ENCODE results near the gene PLEKHF1. TPM values are rescaled to one million over a fixed set of nuclear protein-coding genes. Genes with fewer than 3 reads are reported as not detected.

PLEKHF1 gene
- total and polyA plus RNA-seq, 2 of the 13 experiments (the other 11 are each of a cell fraction or from before 2014, with no cell fraction given): 2.9 to 3.8 TPM

GRCh38 chr19:29714953-29715700 is 49.9 kb downstream of the PLEKHF1 start, which contains the start of gene C19orf12 (continued):
- TF ChIP-seq GRHL1 (CRISPR knock-in tag; conservative IDR thresholded peaks at IDR 0.05): no peak
- no peak for TF ChIP-seq ZFAT (CRISPR knock-in tag; conservative IDR thresholded peaks at IDR 0.05)
- TF ChIP-seq ZBTB44 (CRISPR knock-in tag; IDR thresholded peaks at IDR 0.05): no peak
- TF ChIP-seq ARHGAP35 (CRISPR knock-in tag; IDR thresholded peaks at IDR 0.05; ENCODE audit: borderline replicate concordance): no peak
- TF ChIP-seq ZNF513 (CRISPR knock-in tag; conservative IDR thresholded peaks at IDR 0.05): no peak
- TF ChIP-seq SMARCE1 (IDR thresholded peaks at IDR 0.05; ENCODE audit: borderline replicate concordance): no peak
- no peak for TF ChIP-seq ZNF644 (CRISPR knock-in tag; IDR thresholded peaks at IDR 0.05; ENCODE audit: low read depth)
- TF ChIP-seq GPN1 (CRISPR knock-in tag; IDR thresholded peaks at IDR 0.05; ENCODE audit: borderline replicate concordance): no peak
- TF ChIP-seq ZNF782 (CRISPR knock-in tag; IDR thresholded peaks at IDR 0.05; ENCODE audit: borderline replicate concordance): peak; percentile 71; the same call in 1 of the 2 replicates
- TF ChIP-seq MTF1 (CRISPR knock-in tag; IDR thresholded peaks at IDR 0.05): no peak
- TF ChIP-seq ZC3H13 (CRISPR knock-in tag; IDR thresholded peaks at IDR 0.05): no peak
- TF ChIP-seq ERF (CRISPR knock-in tag; IDR thresholded peaks at IDR 0.05): 0 out of 2 replicates have a peak, but pooled peaks have one; percentile 20
- TF ChIP-seq TARDBP (CRISPR knock-in tag; IDR thresholded peaks at IDR 0.05): 0 out of 2 replicates have a peak, but pooled peaks have one; percentile 26
- TF ChIP-seq ELF3 (CRISPR knock-in tag; IDR thresholded peaks at IDR 0.05): peak; percentile 47; the same call in 1 of the 2 replicates
- TF ChIP-seq ZNF629 (CRISPR knock-in tag; conservative IDR thresholded peaks at IDR 0.05): 0 out of 2 replicates have a peak, but pooled peaks have one; percentile 2
- TF ChIP-seq SNAI1 (CRISPR knock-in tag; IDR thresholded peaks at IDR 0.05; ENCODE audit: borderline replicate concordance): no peak
- TF ChIP-seq ZNF468 (CRISPR knock-in tag; IDR thresholded peaks at IDR 0.05): no peak
- TF ChIP-seq ZNF256 (CRISPR knock-in tag; conservative IDR thresholded peaks at IDR 0.05): no peak
- TF ChIP-seq SMAD1 (CRISPR knock-in tag; IDR thresholded peaks at IDR 0.05; ENCODE audit: borderline replicate concordance, low read depth): no peak
- no peak for TF ChIP-seq SIX1 (CRISPR knock-in tag; IDR thresholded peaks at IDR 0.05; ENCODE audit: borderline replicate concordance)
- no peak; the same call in 1 of the 2 replicates for TF ChIP-seq ZNF367 (CRISPR knock-in tag; IDR thresholded peaks at IDR 0.05; ENCODE audit: borderline replicate concordance)
- no peak for TF ChIP-seq ZNF136 (CRISPR knock-in tag; IDR thresholded peaks at IDR 0.05; ENCODE audit: low read depth)
- TF ChIP-seq IRX3 (CRISPR knock-in tag; IDR thresholded peaks at IDR 0.05; ENCODE audit: borderline replicate concordance, low read depth): no peak
- TF ChIP-seq NR2F1 (CRISPR knock-in tag; IDR thresholded peaks at IDR 0.05): no peak
- no peak for TF ChIP-seq STAG1 (CRISPR knock-in tag; IDR thresholded peaks at IDR 0.05)
- no peak for TF ChIP-seq HOXA7 (CRISPR knock-in tag; IDR thresholded peaks at IDR 0.05)
